Neural progenitor cell (in vitro differentiated cells): ENCODE results near the gene PKDCC. TPM values are rescaled to one million over a fixed set of nuclear protein-coding genes. Genes with fewer than 3 reads are reported as not detected.
A peak's percentile ranks its signal among the peaks of the same experiment; 100 is the strongest.

ENCODE experiments used
- DNase-seq: peaks from one replicate; pipeline ENCODE4 v3.0.0-alpha.2; 2016; ENCODE audit warnings: low spot score
- H2AFZ ChIP-seq: fragments of 200-600 bp; sonication (generic); replicated peaks from 2 replicates; pipeline ENCODE4 v1.6.1; 2016; ENCODE audit warnings: antibody characterized with exemption
- H3F3A ChIP-seq: fragments of 200-600 bp; sonication (generic); 2 replicates; pipeline ENCODE4 v1.6.1; 2016; ENCODE audit warnings: antibody characterized with exemption, low read depth
- H3K27ac ChIP-seq: fragments of 200-600 bp; sonication (generic); 2 replicates; pipeline ENCODE4 v1.5.1; 2016; ENCODE audit warnings: mild to moderate bottlenecking
- H3K27me3 ChIP-seq: fragments of 200-600 bp; sonication (generic); 2 replicates; pipeline ENCODE4 v1.6.1; 2016; ENCODE audit warnings: mild to moderate bottlenecking, moderate library complexity
- H3K36me3 ChIP-seq: fragments of 200-600 bp; sonication (generic); 2 replicates; pipeline ENCODE4 v1.5.1; 2016
- H3K4me1 ChIP-seq: fragments of 200-600 bp; sonication (generic); 2 replicates; pipeline ENCODE4 v1.6.1; 2016; ENCODE audit warnings: mixed run types
- H3K4me2 ChIP-seq: fragments of 200-600 bp; sonication (generic); 2 replicates; pipeline ENCODE4 v1.6.1; 2016
- H3K4me3 ChIP-seq: fragments of 200-600 bp; sonication (generic); 2 replicates; pipeline ENCODE4 v1.5.1; 2016
- H3K79me2 ChIP-seq: fragments of 200-600 bp; sonication (generic); 2 replicates; pipeline ENCODE4 v1.6.1; 2016; ENCODE audit warnings: low read depth
- H3K9ac ChIP-seq: fragments of 200-600 bp; sonication (generic); 2 replicates; pipeline ENCODE4 v1.6.1; 2016
- H3K9me3 ChIP-seq: fragments of 200-600 bp; sonication (generic); 2 replicates; pipeline ENCODE4 v1.5.1; 2016; ENCODE audit warnings: low read depth
- H4K20me1 ChIP-seq: fragments of 200-600 bp; sonication (generic); 2 replicates; pipeline ENCODE4 v1.6.1; 2016; ENCODE audit warnings: low read depth
- H3K27ac Mint-ChIP-seq: 3 replicates; pipeline ENCODE4 v1.8.0; 2021; ENCODE audit warnings: mixed read lengths
- H3K27me3 Mint-ChIP-seq: 2 replicates; pipeline ENCODE4 v1.8.0; 2022; ENCODE audit warnings: low read depth, mild to moderate bottlenecking, inconsistent platforms, moderate library complexity, mixed read lengths; ENCODE audit not compliant: insufficient read depth
- H3K36me3 Mint-ChIP-seq: 3 replicates; pipeline ENCODE4 v1.8.0; 2021; ENCODE audit warnings: mixed read lengths
- H3K4me1 Mint-ChIP-seq: 3 replicates; pipeline ENCODE4 v1.8.0; 2021; ENCODE audit warnings: mixed read lengths
- H3K4me3 Mint-ChIP-seq: 3 replicates; pipeline ENCODE4 v1.8.0; 2021; ENCODE audit warnings: mild to moderate bottlenecking, moderate library complexity, mixed read lengths
- H3K9me3 Mint-ChIP-seq: 3 replicates; pipeline ENCODE4 v1.8.0; 2020; ENCODE audit warnings: mixed read lengths
- EZH2 ChIP-seq: fragments of 200-600 bp; sonication (generic); IDR thresholded peaks from 2 replicates; pipeline ENCODE4 v1.6.1; 2017; ENCODE audit warnings: antibody characterized with exemption, mild to moderate bottlenecking, moderate library complexity
- EZH2phosphoT487 ChIP-seq: fragments of 200-600 bp; sonication (generic); IDR thresholded peaks from 2 replicates; pipeline ENCODE4 v1.6.1; 2017; ENCODE audit warnings: antibody characterized with exemption
- total RNA-seq: library from RNA; depleted of rRNA; stranded (reverse); fragments of >200 nt; gene quantifications from 2 replicates; pipeline ENCODE4 v1.2.3, GENCODE V29; 2015; ENCODE audit warnings: low replicate concordance
- TF ChIP-seq, protein P1 (sequence below): fragments of 200-600 bp; sonication (generic); IDR thresholded peaks from 2 replicates; pipeline ENCODE4 v1.5.1; 2017; ENCODE audit warnings: antibody characterized with exemption, mild to moderate bottlenecking

PKDCC gene
- total RNA-seq, 1 donor from 2014 or later = 70.4 TPM

DNA sequence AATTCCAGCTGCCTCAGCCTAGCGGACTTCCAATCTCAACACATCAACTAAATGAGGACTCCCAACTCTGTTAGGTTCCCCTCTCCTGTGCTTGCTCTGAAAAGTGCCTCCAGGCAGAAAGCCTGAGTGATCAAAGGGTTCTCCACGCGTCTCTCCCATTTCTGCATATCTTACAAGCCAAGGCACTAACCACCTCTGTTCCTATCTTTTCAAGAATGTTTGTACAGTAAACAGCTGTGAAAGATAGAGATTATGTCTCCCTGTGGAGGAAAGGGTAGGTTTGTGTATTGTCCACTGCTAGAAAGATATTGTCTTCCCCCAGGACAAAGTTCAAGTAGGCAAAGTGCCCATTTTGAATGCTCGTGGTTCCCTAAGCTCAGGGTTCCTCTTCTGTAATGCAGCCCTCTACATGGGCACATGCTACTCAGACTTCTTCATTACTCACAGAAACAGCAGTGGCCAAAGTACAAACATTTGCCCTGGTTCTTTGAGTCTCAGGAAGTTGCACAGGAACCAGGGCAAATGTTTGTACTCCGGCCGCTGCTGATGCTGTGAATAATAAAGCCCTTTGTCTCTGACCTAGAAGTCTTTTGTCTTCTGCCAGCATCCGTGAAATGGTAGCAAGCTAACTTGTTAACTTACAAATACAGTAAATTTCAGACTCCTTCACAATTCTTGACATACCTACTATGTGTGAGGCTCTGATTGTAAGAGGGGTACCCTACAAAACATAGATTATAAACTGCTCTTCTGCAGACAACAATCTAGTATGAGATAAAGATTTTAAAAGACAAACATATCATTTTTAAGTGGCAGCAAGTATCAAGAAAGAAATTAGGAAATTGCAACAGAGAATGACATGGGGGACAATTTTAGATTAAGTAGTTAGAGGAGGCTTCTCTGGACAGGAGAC, 44.5 kb downstream of the PKDCC start:
- Histone ChIP-seq H3K27ac (no peak overlapping the region), H3K4me2 (peak overlapping the region; percentile 36), H3K9ac (no peak overlapping the region)

DNA sequence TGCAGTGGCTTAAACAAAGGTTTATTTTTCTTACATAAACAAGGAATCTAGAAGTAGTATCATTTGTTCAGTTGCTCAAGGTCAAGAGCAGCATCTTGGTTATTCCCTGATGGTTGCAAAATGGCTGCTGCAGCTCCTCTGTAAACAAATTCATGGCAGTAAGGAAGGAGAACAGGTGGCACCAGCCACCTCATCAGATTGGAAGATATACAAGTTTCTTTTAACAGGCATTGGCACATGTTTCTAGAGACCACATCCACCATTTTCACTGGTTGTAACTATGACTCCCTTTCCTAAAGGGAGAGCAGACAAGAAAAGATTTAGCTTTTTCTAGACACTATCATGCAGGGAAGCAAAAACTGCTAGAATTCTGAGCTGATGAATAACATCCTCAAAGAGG, 46.3 kb downstream of the PKDCC start:
- Histone ChIP-seq H3F3A (no peaks in the 10 kb centered on the region), H3K27ac (no peak overlapping the region), H2AFZ (no peak overlapping the region), H3K4me2 (no peak overlapping the region), H4K20me1 (no peaks in the 10 kb centered on the region), H3K27me3 (peaks cover 12% of the 10 kb centered on the region), H3K9me3 (no peaks in the 10 kb centered on the region), H3K4me1 (peaks cover 16% of the 10 kb centered on the region), H3K36me3 (no peaks in the 10 kb centered on the region), H3K9ac (no peak overlapping the region), H3K79me2 (no peaks in the 10 kb centered on the region), H3K4me3 (no peak overlapping the region)
- no peak overlapping the region for H3K27ac Mint-ChIP-seq
- no peak for TF ChIP-seq EZH2phosphoT487
- no peak for TF ChIP-seq EZH2
- TF ChIP-seq, protein P1, sequence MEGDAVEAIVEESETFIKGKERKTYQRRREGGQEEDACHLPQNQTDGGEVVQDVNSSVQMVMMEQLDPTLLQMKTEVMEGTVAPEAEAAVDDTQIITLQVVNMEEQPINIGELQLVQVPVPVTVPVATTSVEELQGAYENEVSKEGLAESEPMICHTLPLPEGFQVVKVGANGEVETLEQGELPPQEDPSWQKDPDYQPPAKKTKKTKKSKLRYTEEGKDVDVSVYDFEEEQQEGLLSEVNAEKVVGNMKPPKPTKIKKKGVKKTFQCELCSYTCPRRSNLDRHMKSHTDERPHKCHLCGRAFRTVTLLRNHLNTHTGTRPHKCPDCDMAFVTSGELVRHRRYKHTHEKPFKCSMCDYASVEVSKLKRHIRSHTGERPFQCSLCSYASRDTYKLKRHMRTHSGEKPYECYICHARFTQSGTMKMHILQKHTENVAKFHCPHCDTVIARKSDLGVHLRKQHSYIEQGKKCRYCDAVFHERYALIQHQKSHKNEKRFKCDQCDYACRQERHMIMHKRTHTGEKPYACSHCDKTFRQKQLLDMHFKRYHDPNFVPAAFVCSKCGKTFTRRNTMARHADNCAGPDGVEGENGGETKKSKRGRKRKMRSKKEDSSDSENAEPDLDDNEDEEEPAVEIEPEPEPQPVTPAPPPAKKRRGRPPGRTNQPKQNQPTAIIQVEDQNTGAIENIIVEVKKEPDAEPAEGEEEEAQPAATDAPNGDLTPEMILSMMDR = no peak
- no peaks in the 10 kb centered on the region for H3K9me3 Mint-ChIP-seq
- DNase-seq = no peak
- H3K27me3 Mint-ChIP-seq = peaks cover 7% of the 10 kb centered on the region
- no peak overlapping the region for H3K4me3 Mint-ChIP-seq
- no peaks in the 10 kb centered on the region for H3K36me3 Mint-ChIP-seq
- H3K4me1 Mint-ChIP-seq = peaks cover 7% of the 10 kb centered on the region

More for the DNA sequence above, 44.5 kb downstream of the PKDCC start:
- Histone ChIP-seq H3K9me3 (no peaks in the 10 kb centered on the region), H3K27me3 (peaks cover 12% of the 10 kb centered on the region), H4K20me1 (no peaks in the 10 kb centered on the region), H3K79me2 (no peaks in the 10 kb centered on the region), H3K36me3 (no peaks in the 10 kb centered on the region), H3K4me1 (peaks cover 16% of the 10 kb centered on the region), H3K4me3 (no peak overlapping the region), H3F3A (no peaks in the 10 kb centered on the region), H2AFZ (peak overlapping the region; percentile 23)
- H3K27ac Mint-ChIP-seq = no peak overlapping the region
- no peaks in the 10 kb centered on the region for H3K36me3 Mint-ChIP-seq
- no peaks in the 10 kb centered on the region for H3K9me3 Mint-ChIP-seq
- H3K4me1 Mint-ChIP-seq = peaks cover 7% of the 10 kb centered on the region
- DNase-seq = peak; percentile 48
- no peak overlapping the region for H3K4me3 Mint-ChIP-seq
- peaks cover 7% of the 10 kb centered on the region for H3K27me3 Mint-ChIP-seq
- TF ChIP-seq, protein P1 = no peak
- TF ChIP-seq EZH2phosphoT487 (no peak), EZH2 (no peak)

DNA sequence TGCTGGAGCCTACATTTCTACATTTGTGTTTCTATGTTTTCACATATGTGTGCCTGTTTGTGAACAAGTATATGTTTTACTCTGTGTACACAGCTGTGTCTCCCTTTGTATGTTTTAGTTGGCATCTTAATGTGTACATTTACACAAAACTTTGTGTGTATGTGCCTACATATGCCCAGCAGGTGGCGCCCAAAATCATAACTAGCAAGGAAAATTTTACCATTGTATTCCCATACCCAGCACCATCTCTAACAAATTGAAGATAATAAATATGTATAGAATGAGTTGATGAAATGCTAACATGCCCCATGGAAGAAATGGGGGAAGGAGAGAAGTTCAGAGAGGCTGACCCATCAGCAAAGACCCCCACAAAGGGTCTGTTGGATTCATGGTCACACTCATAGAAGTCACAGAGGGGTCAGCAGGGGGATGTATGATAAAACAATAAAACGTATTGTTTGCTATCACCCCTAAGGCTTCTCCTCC, 48.1 kb downstream of the PKDCC start:
- H3K9ac ChIP-seq = no peak overlapping the region
- H3K79me2 ChIP-seq = no peaks in the 10 kb centered on the region
- H3K36me3 ChIP-seq = no peaks in the 10 kb centered on the region
- TF ChIP-seq, protein P1 = peak; percentile 96
- no peak for TF ChIP-seq EZH2
- TF ChIP-seq EZH2phosphoT487 = no peak
- H3K4me3 ChIP-seq = no peak overlapping the region
- H3K9me3 Mint-ChIP-seq = peaks cover 9% of the 10 kb centered on the region
- no peak overlapping the region for H3K27ac Mint-ChIP-seq
- H3F3A ChIP-seq = peaks cover 4% of the 10 kb centered on the region
- no peak overlapping the region for H2AFZ ChIP-seq
- H3K4me1 Mint-ChIP-seq = peaks cover 7% of the 10 kb centered on the region
- H3K4me3 Mint-ChIP-seq = no peak overlapping the region
- peaks cover 12% of the 10 kb centered on the region for H3K27me3 Mint-ChIP-seq
- no peaks in the 10 kb centered on the region for H3K36me3 Mint-ChIP-seq
- H3K27ac ChIP-seq = no peak overlapping the region
- H3K27me3 ChIP-seq = peaks cover 9% of the 10 kb centered on the region
- H4K20me1 ChIP-seq = no peaks in the 10 kb centered on the region
- no peaks in the 10 kb centered on the region for H3K9me3 ChIP-seq
- peak; percentile 68 for DNase-seq
- H3K4me1 ChIP-seq = peaks cover 16% of the 10 kb centered on the region
- no peak overlapping the region for H3K4me2 ChIP-seq
